HG03108 (cell line): ENCODE measurements around the gene LEFTY1.
A peak's percentile ranks its signal among the peaks of the same experiment; 100 is the strongest.

Experiments
- ATAC-seq: cut with Tn5 transposase; IDR thresholded peaks from one replicate; pipeline ENCODE4 v1.9.1; 2021; ENCODE audit warnings: moderate library complexity; ENCODE audit not compliant: unreplicated experiment

LEFTY1 gene

DNA sequence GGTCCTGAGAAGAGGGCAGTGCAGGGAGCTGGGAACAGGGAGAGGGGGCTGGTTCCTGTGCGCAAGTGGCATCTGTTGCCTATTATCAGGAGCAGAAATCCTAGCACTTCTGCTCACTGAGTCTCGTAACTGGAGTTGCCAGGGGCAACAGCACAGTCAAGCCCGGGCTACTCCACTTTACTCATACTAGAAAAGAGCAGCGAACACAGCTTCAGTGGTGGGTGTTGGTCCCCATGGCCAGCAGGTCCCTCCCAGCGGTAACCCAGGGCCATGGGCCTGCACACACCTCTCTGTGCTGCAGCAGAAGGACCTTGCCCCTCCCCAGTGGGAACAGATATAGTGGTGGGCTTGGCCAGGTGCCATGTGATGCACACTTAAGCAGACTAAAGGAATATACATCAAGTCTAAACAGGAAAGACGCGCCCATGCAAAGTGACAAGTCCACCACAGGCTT lies 26.6 kb upstream of the LEFTY1 start:
- no peak for ATAC-seq

DNA sequence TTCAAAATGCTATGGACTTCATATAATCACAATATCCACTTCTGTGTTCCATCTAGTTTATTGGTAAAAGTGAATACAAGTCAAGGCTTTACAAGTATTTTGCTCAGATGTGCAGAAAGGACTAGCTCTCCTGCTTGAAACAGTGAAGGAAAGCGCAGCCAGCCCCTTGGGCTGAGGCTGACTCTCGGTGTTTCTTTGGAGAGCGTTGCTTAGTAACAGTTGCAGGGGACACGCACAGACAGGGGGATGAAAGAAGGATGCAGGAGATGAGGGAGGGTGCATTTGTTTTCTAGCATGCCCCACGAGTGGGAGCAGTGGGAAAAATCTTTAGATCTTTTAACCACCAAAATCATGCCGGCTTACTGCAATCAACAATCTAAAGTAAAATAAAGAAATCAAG lies 26.0 kb upstream of the LEFTY1 start:
- no peak for ATAC-seq

DNA sequence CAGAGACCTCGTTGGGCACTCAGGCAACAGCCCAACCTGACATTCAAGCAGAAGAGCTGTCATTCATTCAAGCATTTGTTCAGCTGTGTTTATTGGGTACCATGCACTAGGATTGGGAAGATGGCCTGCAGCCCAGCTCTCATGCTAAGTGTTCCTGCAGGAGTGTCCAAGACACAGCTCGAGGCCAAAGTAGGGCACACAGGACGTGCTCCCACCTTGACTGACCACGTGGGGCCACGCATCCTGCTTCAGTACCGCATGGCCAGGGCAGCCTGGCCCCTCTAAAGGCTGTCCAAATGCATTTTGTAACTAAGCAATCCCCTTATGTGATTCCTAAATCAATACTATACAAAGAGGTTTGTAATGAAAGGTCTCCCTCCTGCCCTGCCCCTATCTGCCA lies 25.4 kb upstream of the LEFTY1 start:
- ATAC-seq, result no peak

DNA sequence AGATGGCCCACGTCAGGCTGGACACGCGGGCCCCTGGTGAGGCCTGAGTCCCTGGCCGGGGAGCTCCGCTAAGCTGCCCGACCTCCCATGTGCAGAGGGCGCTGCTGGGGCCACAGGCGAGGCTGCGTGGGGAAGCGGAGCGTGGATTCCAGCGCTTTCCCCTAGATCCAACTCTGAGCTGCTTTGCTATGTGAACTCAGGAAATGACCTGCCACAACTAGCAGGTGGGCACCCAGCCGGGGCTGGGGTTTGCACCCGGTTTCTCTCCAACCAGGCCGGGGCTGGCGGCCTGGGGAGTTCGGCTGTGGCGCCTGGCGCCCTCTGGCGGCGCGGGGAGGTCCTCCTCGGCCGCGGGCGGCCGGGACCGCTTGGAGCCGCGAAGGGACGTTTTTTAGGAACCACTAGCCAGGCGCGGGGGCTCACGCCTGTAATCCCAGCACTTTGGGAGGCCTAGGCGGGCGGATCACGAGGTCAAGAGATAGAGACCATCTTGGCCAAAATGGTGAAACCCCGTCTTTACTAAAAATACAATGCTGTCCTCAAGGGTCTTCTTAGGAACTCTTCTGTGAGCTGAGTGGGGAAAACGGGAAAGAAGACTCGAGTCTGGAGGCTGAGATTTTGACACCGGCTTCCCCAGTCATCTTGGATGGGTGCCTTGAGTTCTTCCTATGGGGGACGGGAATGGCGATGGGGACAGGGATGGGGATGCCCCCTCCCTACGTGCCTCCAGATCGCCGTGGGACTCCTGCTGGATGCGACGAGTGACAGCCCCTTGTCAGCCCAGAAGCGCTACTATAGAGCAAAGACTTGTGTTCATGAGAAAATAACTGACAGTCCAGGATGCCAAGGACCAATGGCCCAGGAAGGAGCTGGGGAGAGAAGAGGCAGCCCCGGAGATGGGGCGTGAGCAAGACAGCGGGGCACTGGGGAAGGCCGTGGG lies 22.5 kb upstream of the LEFTY1 start:
- ATAC-seq, result peak; percentile 80

DNA sequence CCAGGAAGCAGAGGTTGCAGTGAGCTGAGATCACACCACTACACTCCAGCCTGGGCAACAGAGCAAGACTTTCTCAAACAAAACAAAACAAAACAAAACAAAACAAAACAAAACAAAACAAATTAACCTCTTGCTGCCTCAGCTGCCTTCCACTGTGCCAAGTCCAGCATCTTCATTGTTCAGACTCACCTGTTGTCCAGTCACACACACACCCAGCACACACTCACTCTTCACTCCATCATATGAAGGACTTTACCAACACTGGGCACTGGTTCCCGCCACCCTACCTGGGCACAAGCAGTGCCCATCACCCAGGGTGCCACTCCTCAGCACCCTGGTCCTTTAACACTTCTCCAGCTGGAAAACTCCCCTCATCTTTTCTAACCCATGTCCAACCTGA lies 20.5 kb upstream of the LEFTY1 start:
- ATAC-seq, result no peak

DNA sequence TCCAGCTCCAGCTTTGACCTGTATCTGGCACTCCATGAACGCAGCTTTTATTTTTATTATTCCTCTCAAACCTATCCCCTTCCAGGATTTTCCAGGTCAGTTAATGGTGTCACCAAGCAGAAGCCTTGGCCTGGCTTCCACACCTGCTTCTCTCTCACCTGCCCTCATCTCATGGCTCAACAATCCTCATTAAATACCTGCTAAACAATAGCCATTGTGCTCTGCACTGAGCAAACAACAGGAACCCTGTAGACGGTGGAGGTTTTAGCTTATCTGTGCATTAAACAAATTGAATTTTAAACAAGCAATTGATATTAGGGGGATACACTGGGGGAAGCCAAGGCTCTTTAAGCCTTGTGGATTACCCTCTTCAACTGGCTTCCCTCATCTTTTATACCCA lies 19.8 kb upstream of the LEFTY1 start:
- ATAC-seq, result no peak

DNA sequence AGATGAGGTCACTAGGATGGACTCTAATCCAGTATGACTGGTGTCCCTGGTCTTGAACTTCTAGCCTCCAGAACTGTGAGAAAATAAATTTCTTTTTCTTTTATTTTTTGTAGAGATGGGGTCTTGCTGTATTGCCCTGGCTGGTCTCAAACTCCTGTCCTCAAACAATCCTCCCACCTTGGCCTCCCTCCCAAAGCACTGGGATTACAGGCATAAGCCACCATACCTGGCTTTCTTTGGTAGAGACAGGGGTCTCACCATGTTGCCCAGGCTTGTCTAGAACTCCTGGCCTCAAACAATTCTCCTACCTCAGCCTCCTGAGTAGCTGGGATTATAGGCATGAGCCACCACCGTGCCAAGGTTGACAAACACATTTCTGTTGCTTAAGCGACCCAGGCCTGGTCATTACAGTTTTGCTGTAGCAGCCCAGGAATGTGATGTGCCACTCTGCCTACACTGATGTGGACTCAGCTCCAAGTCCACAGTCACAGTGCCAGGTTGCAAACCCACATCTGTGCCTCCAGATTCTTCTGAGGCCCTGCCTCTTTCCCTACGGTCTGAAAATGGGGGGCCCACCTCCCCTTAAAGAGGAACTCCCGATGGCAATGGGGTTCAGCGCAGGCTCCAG lies 19.2 kb upstream of the LEFTY1 start:
- ATAC-seq, result no peak

DNA sequence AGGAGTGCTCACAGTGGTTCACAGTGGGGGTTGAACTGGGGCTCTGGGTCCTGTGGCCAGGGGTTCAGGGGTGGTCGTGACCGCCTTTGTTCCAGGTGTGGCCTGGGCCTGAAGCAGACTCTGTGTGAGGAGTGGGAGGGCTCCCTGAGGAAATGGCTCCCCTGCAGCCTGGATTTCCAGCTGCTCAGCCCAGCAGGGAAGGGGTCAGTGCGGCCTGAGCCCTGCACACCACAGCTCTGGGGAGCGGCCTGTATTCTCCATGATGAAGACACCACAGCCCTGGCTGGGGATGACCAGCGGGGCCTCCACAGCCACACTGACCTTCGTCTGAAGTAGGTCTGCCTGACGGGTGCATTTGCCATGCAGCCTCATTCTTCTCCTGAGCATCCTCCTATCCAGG lies 18.4 kb upstream of the LEFTY1 start:
- ATAC-seq, result no peak

DNA sequence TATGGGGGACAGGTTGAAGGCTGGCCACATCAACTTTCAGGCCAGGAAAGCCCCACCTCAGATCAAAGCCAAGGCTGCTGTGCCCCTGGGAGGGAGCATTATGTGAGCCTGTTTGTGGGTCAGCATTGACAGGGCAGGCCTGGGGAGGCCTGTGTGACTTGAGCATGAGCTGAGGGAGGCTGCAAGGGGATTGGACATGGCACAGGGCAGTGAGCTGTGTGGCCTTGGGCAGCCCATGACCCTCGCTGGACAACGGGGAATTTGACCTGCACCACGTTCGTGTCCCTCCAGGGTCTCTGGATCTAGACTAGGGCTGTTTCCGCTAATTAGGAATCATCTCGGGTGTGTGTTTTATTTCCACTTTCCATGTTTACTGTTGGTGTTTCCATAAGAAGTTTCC lies 17.5 kb upstream of the LEFTY1 start:
- no peak for ATAC-seq

DNA sequence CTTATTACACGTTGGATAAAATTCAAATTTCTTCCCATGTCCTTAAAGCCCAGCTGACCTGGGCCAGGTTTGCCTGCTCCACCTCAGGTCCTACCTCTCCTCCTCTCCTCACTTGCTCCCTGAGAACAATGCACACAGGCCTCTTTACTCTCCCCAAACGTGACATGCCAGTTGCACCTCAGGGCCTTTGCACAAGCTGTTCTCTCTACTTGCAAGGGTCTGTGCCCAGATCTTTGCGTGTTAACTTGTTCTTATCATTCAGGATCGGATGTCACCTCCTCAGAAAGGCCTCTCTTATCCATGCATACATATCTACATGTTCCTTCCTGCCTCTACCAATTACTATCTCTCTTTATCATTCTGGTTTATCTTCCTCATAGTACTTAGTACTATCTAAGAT lies 14.7 kb upstream of the LEFTY1 start:
- no peak for ATAC-seq

DNA sequence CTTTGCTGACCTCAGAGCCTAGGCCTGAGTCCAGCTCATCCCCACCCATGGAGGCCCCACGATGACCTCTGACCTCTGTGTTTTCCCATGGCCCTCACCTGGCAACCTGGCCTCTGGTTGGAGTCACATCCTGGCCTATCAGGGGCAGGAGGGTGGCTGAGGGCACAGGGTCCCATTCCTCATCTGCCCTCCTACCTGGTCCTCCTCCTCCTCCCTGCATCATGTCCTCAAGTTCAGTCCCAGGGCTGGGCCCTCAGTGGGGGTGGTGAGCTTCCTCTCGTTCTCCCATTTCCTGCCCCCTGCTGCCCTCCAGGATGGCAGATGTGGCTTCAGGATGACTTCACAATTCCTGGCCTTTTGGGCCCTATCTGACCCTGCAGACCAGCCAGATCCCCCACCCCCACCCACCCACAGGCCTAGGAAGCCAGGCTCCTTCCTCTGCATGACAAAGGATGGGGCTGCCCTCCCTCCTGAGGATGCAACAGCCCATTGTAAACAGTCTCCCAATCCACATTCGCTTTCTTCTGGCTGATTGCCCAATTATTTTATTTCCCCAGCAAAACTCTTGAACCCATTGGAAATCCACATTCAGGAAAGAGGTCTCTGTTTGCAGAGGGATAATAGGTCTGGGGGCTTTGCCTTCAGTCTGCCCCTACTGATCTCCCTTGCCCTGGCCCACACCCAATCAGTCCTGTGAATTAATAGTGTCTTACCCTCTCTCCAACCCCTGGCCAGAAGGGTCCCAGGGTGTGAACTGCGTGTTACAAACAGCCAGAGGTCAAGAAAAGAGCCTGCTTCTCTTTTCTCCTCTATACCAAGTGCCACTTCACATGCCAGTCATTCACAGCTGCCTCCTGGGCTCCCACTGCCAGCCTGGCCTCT lies 10.3 kb upstream of the LEFTY1 start:
- no peak for ATAC-seq

DNA sequence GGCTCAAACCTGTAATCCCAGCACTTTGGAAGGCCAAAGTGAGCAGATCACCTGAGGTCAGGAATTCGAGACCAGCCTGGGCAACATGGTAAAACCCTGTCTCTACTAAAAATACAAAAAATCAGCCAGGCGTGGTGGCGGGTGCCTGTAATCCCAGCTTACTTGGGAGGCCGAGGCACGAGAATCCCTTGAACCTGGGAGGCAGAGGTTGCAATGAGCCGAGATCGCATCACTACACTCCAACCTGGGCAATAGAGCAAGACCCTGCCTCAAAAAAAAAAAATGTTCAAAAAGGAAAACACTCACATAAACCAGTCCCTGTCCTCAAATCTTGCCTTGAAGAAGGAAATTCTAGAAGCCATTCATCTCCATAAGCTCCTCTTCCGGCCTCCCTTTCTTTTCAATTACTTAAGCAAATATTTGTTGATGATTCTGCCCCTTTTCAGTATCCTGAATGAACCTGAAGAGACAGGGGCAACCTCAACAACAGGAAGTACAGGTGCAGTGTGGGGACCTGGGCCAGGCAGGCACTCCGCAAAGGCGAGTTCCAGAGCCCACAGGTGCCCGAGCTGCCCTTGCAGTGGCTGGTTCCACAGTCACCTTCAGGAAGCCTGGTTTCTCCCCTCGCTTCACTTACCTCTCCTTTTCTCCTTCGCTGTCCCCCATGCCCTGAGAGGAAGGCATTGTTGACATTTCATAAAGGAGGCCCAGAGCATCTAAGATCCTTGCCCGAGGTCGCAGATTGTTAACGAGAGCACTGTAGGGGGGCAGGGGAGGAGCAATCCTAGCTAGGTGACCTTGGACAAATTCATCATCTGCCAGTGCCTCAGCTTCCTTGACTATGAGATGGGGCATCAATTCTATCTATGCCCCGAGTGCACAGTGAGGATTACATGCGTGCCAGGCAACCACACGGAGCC lies 8.9 kb upstream of the LEFTY1 start:
- no peak for ATAC-seq

DNA sequence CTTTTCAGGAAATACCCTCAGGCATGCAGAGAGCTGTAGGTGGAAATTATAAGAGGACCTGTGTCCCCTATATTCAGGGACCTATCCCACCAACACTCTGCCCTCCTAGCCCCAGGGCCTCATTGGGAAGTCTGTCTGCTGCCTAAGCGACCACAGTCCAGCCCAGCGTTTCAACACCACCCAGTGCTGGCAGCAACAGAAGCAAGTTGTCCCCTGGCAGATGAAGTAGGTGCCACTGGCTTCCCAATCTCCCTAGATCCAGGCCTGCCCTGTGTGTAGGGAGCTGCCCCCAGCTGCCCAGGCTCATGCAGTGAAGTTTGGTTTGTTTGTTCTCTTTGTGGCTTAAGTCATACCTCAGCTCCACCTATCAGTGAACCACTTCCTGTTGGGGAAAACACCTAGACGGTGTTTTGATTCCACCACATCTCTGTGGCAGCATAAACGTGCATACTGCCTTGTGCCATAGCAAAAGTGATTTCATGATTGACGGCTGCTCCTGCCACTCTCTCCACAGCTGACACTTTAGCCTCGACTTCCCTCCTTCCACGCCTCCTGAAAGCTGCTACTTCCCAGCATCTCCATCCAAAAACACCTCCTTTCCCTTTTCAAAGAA lies 8.1 kb upstream of the LEFTY1 start:
- peak; percentile 100 for ATAC-seq

DNA sequence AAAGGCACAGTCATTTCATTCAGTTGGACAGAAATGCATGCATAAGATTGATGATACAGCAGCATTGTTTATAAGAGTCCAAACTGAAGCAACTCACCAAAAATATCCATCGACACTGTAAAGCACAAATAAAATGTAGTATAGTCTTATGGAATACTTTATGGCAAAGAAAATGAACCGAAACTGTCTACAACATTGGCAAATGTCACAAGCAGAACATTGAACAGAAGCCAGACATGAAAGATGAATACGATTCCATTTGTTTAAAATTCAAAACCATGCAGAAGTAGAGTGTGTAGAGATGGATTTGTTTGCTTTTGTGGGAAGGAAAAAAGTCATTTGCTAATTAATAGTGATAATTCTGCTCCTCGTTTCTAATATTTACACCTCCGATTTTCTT lies 7.5 kb upstream of the LEFTY1 start:
- no peak for ATAC-seq

DNA sequence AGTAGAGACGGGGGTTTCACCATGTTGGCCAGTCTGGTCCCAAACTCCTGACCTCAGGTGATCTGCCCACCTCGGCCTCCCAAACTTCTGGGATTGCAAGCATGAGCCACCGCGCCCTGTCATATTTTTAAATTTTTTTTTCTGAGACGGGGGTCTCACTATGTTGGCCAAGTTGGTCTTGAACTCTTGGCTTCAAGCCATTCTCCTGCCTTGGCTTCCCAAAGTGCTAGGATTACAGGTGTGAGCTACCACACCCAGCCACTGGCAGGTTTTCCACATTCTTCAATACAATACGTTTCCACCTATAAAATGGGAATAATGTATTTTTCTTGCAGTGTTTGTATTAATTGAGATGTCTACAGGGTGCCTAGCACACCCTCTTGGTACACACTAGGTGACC lies 3.4 kb upstream of the LEFTY1 start:
- no peak for ATAC-seq

DNA sequence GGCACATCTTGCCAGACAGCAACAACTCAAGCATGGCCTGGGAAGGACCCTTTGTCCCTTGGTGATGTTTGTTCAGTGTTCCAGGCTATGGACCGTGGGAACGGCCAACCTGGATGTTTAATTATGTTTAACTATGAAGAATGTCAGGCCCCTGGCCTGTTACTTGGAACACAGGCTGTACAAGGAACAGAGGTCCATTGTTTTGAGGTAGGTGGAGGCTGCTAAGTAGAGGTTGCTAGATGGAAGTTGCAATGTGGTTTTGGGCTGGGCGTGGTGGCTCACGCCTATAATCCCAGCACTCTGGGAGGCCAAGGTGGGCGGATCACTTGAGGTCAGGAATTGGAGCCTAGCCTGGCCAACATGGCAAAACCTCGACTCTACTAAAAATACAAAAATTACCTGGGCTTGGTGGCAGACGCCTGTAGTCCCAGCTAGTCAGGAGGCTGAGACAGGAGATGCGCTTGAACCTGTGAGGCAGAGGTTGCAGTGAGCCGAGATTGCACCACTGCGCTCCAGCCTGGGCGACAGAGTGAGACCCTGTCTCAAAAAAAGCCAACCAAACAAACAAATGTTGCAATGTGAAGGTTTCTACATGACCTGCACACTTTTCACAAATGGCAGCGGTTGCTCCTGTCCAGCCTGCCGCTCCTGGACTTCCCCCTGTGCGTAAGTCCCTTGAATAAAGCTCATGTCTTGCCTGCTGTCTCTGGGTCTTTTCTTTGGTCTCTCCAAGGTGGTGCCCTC lies 2.5 kb upstream of the LEFTY1 start:
- no peak for ATAC-seq

DNA sequence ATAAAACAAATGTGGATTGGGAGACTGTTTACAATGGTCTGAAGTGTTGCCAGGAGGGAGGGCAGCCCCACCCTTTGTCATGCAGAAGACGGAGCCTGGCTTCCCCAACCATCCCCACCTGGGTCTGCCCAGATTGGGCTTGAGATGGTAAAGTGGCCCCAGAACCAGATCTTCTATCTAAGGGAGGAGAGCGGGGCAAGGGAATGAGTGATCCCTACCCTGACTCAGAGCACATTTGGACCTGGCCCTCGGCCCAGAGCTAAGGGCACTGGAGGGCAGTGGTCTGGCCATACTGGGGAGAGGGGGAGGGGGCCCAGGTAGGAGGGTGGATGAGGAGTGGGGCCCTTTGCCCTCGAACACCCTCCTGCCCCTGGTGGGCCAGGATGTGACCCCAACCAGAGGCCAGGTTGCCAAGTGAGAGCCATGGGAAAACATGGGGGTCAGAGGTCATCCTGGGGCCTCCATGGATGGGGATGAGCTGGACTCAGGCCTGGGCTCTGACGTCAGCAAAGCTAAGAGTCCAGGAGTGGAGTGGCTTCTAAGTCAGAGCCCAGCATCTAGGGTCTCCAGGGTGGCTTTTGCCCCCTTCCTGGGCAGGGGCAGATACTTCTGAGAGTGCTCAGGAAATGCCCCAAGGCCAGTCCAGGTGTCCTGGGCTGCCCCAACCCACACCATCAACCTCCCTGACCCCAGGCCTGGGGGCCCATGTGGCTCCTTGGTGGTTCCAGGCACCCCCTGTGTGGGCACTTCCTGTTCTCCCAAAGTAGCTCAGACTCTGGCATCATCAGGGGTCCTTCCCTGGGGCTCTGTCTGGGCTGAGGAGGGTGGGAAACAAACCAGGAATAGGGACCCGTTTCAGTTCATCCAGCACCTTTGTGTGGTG lies 1.6 kb upstream of the LEFTY1 start:
- no peak for ATAC-seq

DNA sequence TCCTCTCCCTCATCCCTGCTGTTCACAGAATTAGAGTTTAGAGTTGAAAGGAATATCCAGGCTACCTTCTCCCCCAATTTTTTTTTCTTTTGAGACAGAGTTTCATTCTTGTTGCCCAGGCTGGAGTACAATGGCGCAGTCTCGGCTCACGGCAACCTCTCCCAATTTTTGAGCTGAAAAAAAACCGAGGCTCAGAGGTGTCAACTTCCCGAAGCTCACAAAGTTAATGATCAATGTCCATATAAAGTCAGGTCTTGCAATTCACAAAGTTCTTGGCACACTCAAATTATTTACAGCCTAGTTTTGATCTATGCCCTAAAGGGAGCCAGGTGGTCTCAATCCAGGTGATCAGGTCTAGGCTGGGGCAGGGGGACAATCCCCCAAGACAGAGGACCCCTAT lies 797 bp upstream of the LEFTY1 start:
- no peak for ATAC-seq
